ENCODE results near the gene PANX2.
A peak's percentile ranks its signal among the peaks of the same experiment; 100 is the strongest.

PANX2 gene

DNA sequence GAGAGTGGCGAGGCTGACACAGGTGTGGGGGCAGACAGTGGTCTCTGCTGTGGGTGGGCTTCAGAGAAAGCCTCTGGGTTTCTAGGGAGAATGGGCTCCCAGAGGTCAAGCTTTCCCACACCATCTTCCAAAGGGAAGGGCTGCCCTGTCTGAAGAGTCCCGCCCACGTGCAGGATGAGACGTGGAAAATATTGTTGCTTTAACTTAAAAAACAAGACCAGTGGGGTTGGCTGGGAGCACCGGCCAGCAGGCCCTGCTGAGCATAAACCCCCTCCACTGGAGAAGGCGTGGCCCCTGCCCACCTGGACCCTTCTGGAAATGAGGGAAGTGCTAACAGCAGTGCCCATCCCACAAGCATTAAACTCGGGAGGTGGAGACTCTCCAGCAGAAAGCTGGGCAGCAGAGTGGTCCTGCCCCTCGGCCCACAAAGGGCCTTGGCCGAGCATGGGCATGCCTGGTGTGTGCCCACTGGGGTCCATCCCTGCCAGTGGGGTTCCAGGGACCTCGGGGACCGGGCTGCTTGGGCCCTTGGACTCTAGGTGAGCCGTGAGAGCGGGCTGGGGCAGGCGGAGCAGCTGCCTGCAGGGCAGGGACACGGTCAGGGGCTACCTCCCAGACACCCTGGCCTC lies 45.6 kb downstream of the PANX2 start:
- in situ Hi-C loops (cut with HindIII; ENCODE audit: low sequenced_read_pairs): no loop called here
- H3K4me3 ChIP-seq (ENCODE audit: low read depth, low read length): no peak overlapping the region

DNA sequence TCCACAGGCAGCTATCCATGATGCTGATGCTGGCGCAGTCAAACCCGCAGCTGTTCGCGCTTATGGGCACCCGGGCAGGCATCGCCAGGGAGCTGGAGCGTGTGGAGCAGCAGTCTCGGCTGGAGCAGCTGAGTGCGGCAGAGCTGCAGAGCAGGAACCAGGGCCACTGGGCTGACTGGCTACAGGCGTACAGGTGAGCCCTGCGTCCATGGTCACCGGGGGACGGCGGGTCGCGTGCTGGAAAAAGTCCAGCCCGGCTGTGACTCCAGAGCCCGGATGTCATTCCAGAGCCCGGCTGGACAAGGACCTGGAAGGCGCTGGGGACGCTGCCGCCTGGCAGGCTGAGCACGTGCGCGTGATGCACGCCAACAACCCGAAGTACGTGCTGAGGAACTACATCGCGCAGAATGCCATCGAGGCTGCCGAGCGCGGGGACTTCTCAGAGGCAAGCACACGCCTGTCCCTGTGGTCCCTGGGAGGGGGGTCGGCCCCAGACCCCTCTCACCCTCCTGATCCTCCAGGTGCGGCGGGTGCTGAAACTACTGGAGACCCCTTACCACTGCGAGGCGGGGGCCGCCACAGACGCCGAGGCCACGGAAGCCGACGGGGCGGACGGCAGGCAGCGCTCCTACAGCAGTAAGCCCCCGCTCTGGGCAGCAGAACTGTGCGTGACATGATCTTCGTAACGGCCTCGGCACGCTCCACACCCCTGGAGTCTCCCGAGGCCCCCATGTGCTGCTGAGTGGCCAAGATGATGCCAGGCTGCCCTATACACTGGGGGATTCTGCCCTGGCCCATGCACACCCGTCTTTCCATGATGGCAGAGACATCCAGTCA lies 46.4 kb downstream of the PANX2 start:
- in situ Hi-C loops (cut with HindIII; ENCODE audit: low sequenced_read_pairs): no loop called here
- H3K4me3 ChIP-seq (ENCODE audit: low read depth, low read length): no peak overlapping the region
- TF ChIP-seq CTCF (IDR thresholded peaks at IDR 0.05; ENCODE audit: low read depth, low read length, missing control alignments): no peak
- DNase-seq (ENCODE audit: low read depth): no peak

More for the DNA sequence above, 45.6 kb downstream of the PANX2 start:
- no peak for TF ChIP-seq CTCF (IDR thresholded peaks at IDR 0.05; ENCODE audit: low read depth, low read length, missing control alignments)
- DNase-seq (ENCODE audit: low read depth): no peak

DNA sequence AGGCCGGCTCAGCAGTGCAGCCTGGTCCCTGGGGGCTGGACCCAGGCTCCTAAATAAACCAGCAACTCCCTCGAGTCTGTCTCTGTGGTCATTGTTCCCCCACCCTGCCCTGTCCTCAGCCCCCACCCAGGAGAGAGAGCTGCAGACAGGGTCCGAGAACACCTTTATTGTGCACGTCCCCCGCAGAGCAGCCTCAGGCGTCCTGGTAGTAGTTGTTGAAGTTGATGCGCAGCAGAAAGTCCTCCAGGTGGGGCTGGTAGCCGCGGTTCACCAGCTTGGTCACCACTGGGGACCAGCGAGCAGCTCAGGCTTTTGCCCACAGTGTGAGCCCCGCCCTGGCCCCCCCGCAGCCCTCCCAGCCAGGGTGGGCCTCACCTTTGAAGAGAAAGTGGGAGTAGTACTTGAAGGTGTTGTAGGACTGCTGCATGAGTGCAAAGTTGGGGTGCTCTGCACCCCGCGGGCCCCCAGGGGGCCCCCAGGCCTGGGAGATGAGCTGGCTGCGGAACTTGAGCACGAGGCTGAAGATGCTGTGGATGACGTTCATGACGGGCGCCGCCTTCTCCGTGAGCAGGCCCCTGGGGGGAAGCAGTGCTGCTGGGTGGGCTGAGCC lies 47.1 kb downstream of the PANX2 start:
- in situ Hi-C loops (cut with HindIII; ENCODE audit: low sequenced_read_pairs): no loop called here
- no peak for TF ChIP-seq CTCF (IDR thresholded peaks at IDR 0.05; ENCODE audit: low read depth, low read length, missing control alignments)
- H3K4me3 ChIP-seq (ENCODE audit: low read depth, low read length): no peak overlapping the region
- DNase-seq (ENCODE audit: low read depth): no peak

DNA sequence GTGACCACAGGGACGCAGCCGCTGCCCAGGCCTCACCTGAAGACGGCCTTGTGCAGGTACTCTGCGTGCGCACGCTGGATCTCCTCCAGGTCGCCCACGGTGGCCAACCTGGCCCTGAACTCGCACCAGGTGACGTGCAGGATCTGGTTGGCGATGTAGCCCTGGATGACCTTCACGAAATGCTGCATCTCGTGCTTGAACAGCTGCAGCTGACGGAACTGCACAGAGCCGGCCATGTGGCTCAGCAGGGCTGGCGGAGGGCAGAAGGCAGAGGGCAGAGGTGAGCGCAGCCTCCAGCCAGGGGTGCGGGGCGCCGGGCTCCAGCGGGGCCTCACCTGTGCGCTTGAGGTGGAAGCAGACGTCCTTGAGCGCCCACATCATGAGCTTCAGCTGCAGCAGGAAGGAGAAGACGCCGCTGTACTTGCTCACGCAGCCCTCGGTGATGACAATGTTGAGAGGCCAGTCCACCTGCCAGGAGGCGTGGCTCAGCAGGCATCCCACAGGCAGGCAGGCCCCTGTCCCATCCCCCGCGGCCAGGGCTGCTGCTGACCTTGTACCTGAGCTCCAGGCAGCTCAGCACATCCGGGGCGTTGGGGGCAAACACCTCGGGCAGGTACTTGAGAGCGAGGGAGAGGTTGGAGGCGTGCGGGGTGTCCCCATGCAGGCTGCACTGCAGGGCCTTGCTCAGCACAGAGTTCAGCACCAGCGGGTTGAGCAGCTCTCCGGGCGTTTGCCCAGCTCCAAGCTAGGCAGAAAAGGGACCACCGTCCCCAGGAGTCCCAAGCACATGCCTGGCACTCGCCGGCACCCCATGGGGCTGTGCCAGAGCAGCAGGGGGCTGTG lies 47.8 kb downstream of the PANX2 start:
- in situ Hi-C loops (cut with HindIII; ENCODE audit: low sequenced_read_pairs): no loop called here
- no peak overlapping the region for H3K4me3 ChIP-seq (ENCODE audit: low read depth, low read length)
- no peak for TF ChIP-seq CTCF (IDR thresholded peaks at IDR 0.05; ENCODE audit: low read depth, low read length, missing control alignments)
- no peak for DNase-seq (ENCODE audit: low read depth)

DNA sequence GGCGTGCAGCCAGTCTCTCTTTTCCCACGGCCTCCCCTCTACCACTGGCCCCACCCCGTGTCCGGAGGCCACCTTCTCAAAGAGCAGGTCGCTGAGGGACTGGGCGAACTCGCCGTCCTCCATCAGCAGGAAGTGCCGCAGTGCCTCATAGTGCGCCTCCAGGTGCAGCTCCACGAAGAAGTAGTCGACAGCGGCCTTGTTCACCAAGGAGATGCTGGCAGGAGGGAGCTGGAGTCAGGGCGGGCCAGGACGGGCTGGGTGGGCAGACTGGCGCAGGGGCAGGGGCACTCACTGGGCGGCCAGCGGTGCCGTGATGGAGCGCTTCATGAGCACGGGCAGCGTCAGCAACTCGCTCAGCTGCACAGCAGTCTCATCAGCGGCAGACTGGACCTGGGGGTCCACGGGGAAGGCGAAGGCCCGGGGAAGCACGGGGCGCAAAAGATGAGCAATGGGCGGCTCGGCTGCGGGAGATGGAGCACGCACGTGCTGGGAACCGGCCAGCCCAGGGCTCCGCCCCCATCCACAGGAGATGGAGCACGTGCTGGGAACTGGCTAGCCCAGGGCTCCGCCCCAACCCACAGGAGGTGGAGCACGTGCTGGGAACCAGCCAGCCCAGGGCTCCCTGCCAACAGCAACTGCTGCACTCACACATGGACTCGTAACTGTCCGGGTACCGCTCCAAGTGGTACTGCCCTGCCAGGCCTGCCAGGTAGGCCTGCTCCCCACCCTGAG lies 48.6 kb downstream of the PANX2 start:
- in situ Hi-C loops (cut with HindIII; ENCODE audit: low sequenced_read_pairs): no loop called here
- no peak overlapping the region for H3K4me3 ChIP-seq (ENCODE audit: low read depth, low read length)
- TF ChIP-seq CTCF (IDR thresholded peaks at IDR 0.05; ENCODE audit: low read depth, low read length, missing control alignments): no peak
- DNase-seq (ENCODE audit: low read depth): peak; percentile 55

Measured in astrocyte of the cerebellum (primary cell).